GM11168 (cell line): ENCODE data around the gene RPL21.

Experiments used
- in situ Hi-C: fragments of 300-500 bp; cut with MboI; formaldehyde crosslinking; loops from one replicate; pipeline ENCODE4 v1.12.0; 2022; ENCODE audit warnings: low sequenced_read_pairs; ENCODE audit not compliant: unreplicated experiment

Gene RPL21

GRCh38 chr13:27257233-27257568, 5.8 kb downstream of the RPL21 start:
- in situ Hi-C loops, result no loop called here

GRCh38 chr13:27257648-27258253, 6.4 kb downstream of the RPL21 start:
- in situ Hi-C loops, result no loop called here

GRCh38 chr13:27258637-27259386, 7.5 kb downstream of the RPL21 start:
- in situ Hi-C loops, result no loop called here

GRCh38 chr13:27259831-27260230, 8.5 kb downstream of the RPL21 start:
- in situ Hi-C loops, result no loop called here

- in situ Hi-C loops, result no loop called here
Measured at GRCh38 chr13:27261396-27261795, 10.0 kb downstream of the RPL21 start.

GRCh38 chr13:27263438-27263837, 12.1 kb downstream of the RPL21 start:
- in situ Hi-C loops, result no loop called here

- in situ Hi-C loops, result no loop called here
Measured at GRCh38 chr13:27264181-27264580, 12.8 kb downstream of the RPL21 start.

- in situ Hi-C loops, result no loop called here
Measured at GRCh38 chr13:27264648-27265047, 13.3 kb downstream of the RPL21 start.

- in situ Hi-C loops, result no loop called here
Measured at GRCh38 chr13:27266917-27267316, 15.6 kb downstream of the RPL21 start.

GRCh38 chr13:27267596-27267995, 16.2 kb downstream of the RPL21 start:
- in situ Hi-C loops, result no loop called here

- in situ Hi-C loops, result no loop called here
Measured at GRCh38 chr13:27269114-27269665, 17.8 kb downstream of the RPL21 start.

- in situ Hi-C loops, result no loop called here
Measured at GRCh38 chr13:27270594-27271520, 19.5 kb downstream of the RPL21 start, which contains the start of gene RASL11A. Gene RASL11A (plus strand): TSS chr13:27270830. CDS start chr13:27270945, 115 bp downstream.

GRCh38 chr13:27271570-27272096, 20.3 kb downstream of the RPL21 start:
- in situ Hi-C loops, result no loop called here

GRCh38 chr13:27273658-27274425, 22.5 kb downstream of the RPL21 start:
- in situ Hi-C loops, result no loop called here

GRCh38 chr13:27274631-27275030, 23.3 kb downstream of the RPL21 start:
- in situ Hi-C loops, result loop anchor here (25.0 kb wide), 1 partner anchor 287 kb away; no protein-coding TSS in a partner anchor

GRCh38 chr13:27276188-27276587, 24.8 kb downstream of the RPL21 start:
- in situ Hi-C loops, result loop anchor here (25.0 kb wide), 1 partner anchor 289 kb away; no protein-coding TSS in a partner anchor

GRCh38 chr13:27279506-27279905, 28.1 kb downstream of the RPL21 start:
- in situ Hi-C loops, result loop anchor here (25.0 kb wide), 1 partner anchor 292 kb away; no protein-coding TSS in a partner anchor

- in situ Hi-C loops, result loop anchor here (25.0 kb wide), 1 partner anchor 293 kb away; no protein-coding TSS in a partner anchor
Measured at GRCh38 chr13:27280009-27280656, 28.8 kb downstream of the RPL21 start.

- in situ Hi-C loops, result loop anchor here (25.0 kb wide), 1 partner anchor 294 kb away; no protein-coding TSS in a partner anchor
Measured at GRCh38 chr13:27280841-27281240, 29.5 kb downstream of the RPL21 start.
